DND-41 (cell line): Measurements from ENCODE around the gene DSCAML1.

Experiments used
- ATAC-seq: fragments of 200-7000 bp; cut with Tn5 transposase; 3 replicates; pipeline ENCODE4 v1.9.1; 2021; ENCODE audit warnings: low read depth; ENCODE audit not compliant: insufficient read depth
- DNase-seq: peaks from one replicate; pipeline ENCODE4 v3.0.0-alpha.2; 2020
- H2AFZ ChIP-seq: 2 replicates; pipeline ENCODE4 v1.6.0; 2012; ENCODE audit warnings: low read depth, low read length
- H3K27ac ChIP-seq: 2 replicates; pipeline ENCODE4 v1.5.1; 2012; ENCODE audit warnings: low read length, inconsistent platforms
- H3K27me3 ChIP-seq: fragments of 200-600 bp; sonication (generic); 2 replicates; pipeline ENCODE4 v1.6.0; 2012; ENCODE audit warnings: low read length, mild to moderate bottlenecking, inconsistent platforms; ENCODE audit not compliant: insufficient read depth, poor library complexity
- H3K36me3 ChIP-seq: 2 replicates; pipeline ENCODE4 v1.5.1; 2012; ENCODE audit warnings: low read length, inconsistent platforms; ENCODE audit not compliant: insufficient read depth
- H3K4me1 ChIP-seq: 2 replicates; pipeline ENCODE4 v1.5.1; 2012; ENCODE audit warnings: mild to moderate bottlenecking, low read length; ENCODE audit not compliant: insufficient read depth
- H3K4me2 ChIP-seq: 2 replicates; pipeline ENCODE4 v1.6.0; 2012; ENCODE audit warnings: mild to moderate bottlenecking, moderate library complexity, low read length, inconsistent platforms; ENCODE audit not compliant: insufficient read depth
- H3K4me3 ChIP-seq, 2 experiments: fragments of 200-600 bp in 1 of 2; shearing (Covaris generic) in 1 of 2; 2 replicates each; pipeline ENCODE4 v1.5.1; 2012 to 2016; ENCODE audit warnings: inconsistent platforms in 2 of 2, low read length in 2 of 2, mild to moderate bottlenecking in 2 of 2, low read depth in 1 of 2, moderate library complexity in 1 of 2
- H3K79me2 ChIP-seq: 2 replicates; pipeline ENCODE4 v1.6.0; 2012; ENCODE audit warnings: low read length, inconsistent platforms; ENCODE audit not compliant: insufficient read depth
- H3K9ac ChIP-seq: 2 replicates; pipeline ENCODE4 v1.6.0; 2012; ENCODE audit warnings: low read depth, mild to moderate bottlenecking, inconsistent platforms, low read length, moderate library complexity
- H3K9me3 ChIP-seq: 2 replicates; pipeline ENCODE4 v1.5.1; 2012; ENCODE audit warnings: low read length, moderate library complexity, mild to moderate bottlenecking, inconsistent platforms; ENCODE audit not compliant: insufficient read depth, severe bottlenecking
- H4K20me1 ChIP-seq: 2 replicates; pipeline ENCODE4 v1.6.0; 2012; ENCODE audit warnings: low read length; ENCODE audit not compliant: insufficient read depth
- EZH2 ChIP-seq: IDR thresholded peaks from 3 replicates; pipeline ENCODE4 v1.6.1; 2012; ENCODE audit warnings: borderline replicate concordance, low read depth, mild to moderate bottlenecking, moderate library complexity, low read length, inconsistent platforms; ENCODE audit not compliant: severe bottlenecking
- TF ChIP-seq, protein P1 (sequence below): IDR thresholded peaks from 2 replicates; pipeline ENCODE4 v1.5.1; 2012; ENCODE audit warnings: borderline replicate concordance, low read length, moderate library complexity, mild to moderate bottlenecking; ENCODE audit not compliant: poor library complexity, severe bottlenecking; ENCODE audit errors: extremely low read depth

Gene DSCAML1

DNA sequence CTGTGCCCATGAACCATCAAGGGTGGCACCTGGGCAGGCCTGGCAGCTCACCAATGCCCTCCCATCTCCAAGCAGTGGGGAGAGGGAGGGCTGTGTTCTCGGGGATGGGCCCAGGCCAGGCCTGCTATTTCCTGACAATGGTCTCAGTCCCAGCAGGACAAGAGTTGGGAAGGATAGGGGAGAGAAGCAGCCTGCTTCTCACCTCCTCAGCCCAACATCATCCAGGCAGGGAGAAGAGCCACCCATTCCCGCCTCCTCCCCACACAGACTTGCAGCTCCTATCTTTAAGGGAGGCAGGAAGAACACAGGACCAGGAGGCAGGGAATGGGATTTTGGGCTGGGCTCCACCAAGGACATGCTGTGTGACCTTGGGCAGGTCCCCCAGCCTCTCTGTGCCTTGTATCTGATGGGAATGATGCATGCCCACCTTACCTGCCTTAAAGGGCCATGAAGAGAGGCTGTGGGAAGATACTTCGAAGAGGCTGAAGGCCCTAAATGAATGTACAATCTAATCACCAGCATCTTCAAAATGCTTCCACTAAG lies 108.7 kb downstream of the DSCAML1 start:
- TF ChIP-seq, protein P1, sequence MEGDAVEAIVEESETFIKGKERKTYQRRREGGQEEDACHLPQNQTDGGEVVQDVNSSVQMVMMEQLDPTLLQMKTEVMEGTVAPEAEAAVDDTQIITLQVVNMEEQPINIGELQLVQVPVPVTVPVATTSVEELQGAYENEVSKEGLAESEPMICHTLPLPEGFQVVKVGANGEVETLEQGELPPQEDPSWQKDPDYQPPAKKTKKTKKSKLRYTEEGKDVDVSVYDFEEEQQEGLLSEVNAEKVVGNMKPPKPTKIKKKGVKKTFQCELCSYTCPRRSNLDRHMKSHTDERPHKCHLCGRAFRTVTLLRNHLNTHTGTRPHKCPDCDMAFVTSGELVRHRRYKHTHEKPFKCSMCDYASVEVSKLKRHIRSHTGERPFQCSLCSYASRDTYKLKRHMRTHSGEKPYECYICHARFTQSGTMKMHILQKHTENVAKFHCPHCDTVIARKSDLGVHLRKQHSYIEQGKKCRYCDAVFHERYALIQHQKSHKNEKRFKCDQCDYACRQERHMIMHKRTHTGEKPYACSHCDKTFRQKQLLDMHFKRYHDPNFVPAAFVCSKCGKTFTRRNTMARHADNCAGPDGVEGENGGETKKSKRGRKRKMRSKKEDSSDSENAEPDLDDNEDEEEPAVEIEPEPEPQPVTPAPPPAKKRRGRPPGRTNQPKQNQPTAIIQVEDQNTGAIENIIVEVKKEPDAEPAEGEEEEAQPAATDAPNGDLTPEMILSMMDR: no peak
- no peak for TF ChIP-seq EZH2

GRCh38 chr11:117687776-117688175 lies 109.2 kb downstream of the DSCAML1 start:
- Histone ChIP-seq H2AFZ (no peak overlapping the region), H3K9me3 (no peaks in the 10 kb centered on the region), H3K79me2 (no peaks in the 10 kb centered on the region), H4K20me1 (peaks cover 27% of the 10 kb centered on the region), H3K27me3 (no peaks in the 10 kb centered on the region), H3K4me2 (no peak overlapping the region), H3K36me3 (no peaks in the 10 kb centered on the region), H3K9ac (no peak overlapping the region), H3K4me1 (no peaks in the 10 kb centered on the region), H3K4me3 (no peak overlapping the region), H3K27ac (no peak overlapping the region)
- TF ChIP-seq EZH2: no peak
- TF ChIP-seq, protein P1: no peak
- ATAC-seq: no peak
- no peak for DNase-seq

More for the DNA sequence above, 108.7 kb downstream of the DSCAML1 start:
- no peaks in the 10 kb centered on the region for H3K9me3 ChIP-seq
- no peak for DNase-seq
- no peaks in the 10 kb centered on the region for H3K79me2 ChIP-seq
- H3K27me3 ChIP-seq: no peaks in the 10 kb centered on the region
- H3K9ac ChIP-seq: no peak overlapping the region
- H3K36me3 ChIP-seq: no peaks in the 10 kb centered on the region
- H4K20me1 ChIP-seq: peaks cover 25% of the 10 kb centered on the region
- no peak for ATAC-seq
- no peaks in the 10 kb centered on the region for H3K4me1 ChIP-seq
- H2AFZ ChIP-seq: no peak overlapping the region
- H3K4me3 ChIP-seq: no peak overlapping the region
- H3K27ac ChIP-seq: no peak overlapping the region
- H3K4me2 ChIP-seq: no peak overlapping the region

GRCh38 chr11:117686711-117687110 lies 110.3 kb downstream of the DSCAML1 start:
- no peak for DNase-seq
- Histone ChIP-seq H2AFZ (no peak overlapping the region), H3K27ac (no peak overlapping the region), H3K4me2 (no peak overlapping the region), H3K27me3 (no peaks in the 10 kb centered on the region), H3K9ac (no peak overlapping the region), H3K4me3 (no peak overlapping the region), H3K79me2 (no peaks in the 10 kb centered on the region), H3K4me1 (no peaks in the 10 kb centered on the region), H4K20me1 (peaks cover 27% of the 10 kb centered on the region), H3K36me3 (no peaks in the 10 kb centered on the region), H3K9me3 (no peaks in the 10 kb centered on the region)
- TF ChIP-seq EZH2: no peak
- TF ChIP-seq, protein P1: no peak
- no peak for ATAC-seq

- H4K20me1 ChIP-seq: peaks cover 30% of the 10 kb centered on the region
- no peaks in the 10 kb centered on the region for H3K27me3 ChIP-seq
- no peak for ATAC-seq
- no peaks in the 10 kb centered on the region for H3K9me3 ChIP-seq
- no peaks in the 10 kb centered on the region for H3K4me1 ChIP-seq
- no peak overlapping the region for H3K4me2 ChIP-seq
- DNase-seq: no peak
- no peak overlapping the region for H2AFZ ChIP-seq
- no peak overlapping the region for H3K27ac ChIP-seq
- no peaks in the 10 kb centered on the region for H3K36me3 ChIP-seq
- no peak overlapping the region for H3K9ac ChIP-seq
- H3K4me3 ChIP-seq: no peak overlapping the region
- no peaks in the 10 kb centered on the region for H3K79me2 ChIP-seq
- TF ChIP-seq EZH2: no peak
- TF ChIP-seq, protein P1: no peak
Measured at GRCh38 chr11:117685566-117685965, 111.5 kb downstream of the DSCAML1 start.
